ENCODE measurements around the gene ALX4.

GRCh38 chr11:44300844-44301563, 8.9 kb downstream of the ALX4 start:
- TF ChIP-seq CTCF (conservative IDR thresholded peaks at IDR 0.05; ENCODE audit: low read length) (no peak), EZH2phosphoT487 (IDR thresholded peaks at IDR 0.05; ENCODE audit: borderline replicate concordance) (no peak)

Data from Loucy (cell line).